ENCODE measurements around the gene ITIH5.

Gene ITIH5

GRCh38 chr10:7626283-7626682 is 40.5 kb downstream of the ITIH5 start:
- DNase-seq (ENCODE audit: low spot score), result no peak

DNA sequence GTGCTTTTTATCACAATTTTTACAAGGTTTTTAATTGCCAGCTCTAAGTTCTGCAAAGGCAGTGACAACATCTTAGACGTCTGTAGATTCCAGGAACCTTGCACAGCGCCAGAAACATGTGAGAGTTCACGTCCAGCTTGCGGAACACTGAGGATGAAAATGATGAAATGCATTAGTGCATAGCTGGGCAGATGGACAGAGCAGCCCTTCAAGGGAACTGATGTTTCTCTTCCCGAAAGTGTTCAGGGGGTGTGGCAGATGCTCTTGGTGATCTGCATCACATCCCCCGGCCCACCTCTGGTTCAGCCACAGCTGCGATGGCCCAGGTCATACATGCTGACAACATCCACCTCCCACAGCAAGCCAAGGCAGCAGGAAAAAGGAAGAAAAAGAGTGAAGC is 40.9 kb downstream of the ITIH5 start:
- DNase-seq (ENCODE audit: low spot score), result no peak

- DNase-seq (ENCODE audit: low spot score), result no peak
These were observed 41.8 kb downstream of the ITIH5 start for GRCh38 chr10:7625009-7625408.

GRCh38 chr10:7622969-7623368 is 43.8 kb downstream of the ITIH5 start:
- peak; percentile 30 for DNase-seq (ENCODE audit: low spot score)

DNA sequence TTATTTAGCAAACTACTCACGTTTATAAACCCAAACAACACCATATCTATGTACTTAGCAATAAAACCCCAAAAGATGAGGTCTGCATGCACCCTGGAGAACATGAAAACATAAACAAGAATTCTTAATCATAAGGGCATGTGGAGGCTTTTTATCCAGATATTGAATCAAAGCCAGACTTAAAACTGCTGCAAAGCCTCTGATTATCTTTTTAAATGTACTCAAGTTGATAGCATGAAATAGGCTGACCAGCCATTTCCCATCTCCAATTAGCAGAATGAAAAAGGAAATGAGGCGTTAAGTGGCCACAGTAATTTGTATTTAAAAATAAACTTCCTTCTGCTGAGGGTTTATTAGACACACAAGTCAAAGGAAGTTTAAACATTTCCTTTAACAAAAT is 48.3 kb downstream of the ITIH5 start:
- DNase-seq (ENCODE audit: low spot score), result no peak

DNA sequence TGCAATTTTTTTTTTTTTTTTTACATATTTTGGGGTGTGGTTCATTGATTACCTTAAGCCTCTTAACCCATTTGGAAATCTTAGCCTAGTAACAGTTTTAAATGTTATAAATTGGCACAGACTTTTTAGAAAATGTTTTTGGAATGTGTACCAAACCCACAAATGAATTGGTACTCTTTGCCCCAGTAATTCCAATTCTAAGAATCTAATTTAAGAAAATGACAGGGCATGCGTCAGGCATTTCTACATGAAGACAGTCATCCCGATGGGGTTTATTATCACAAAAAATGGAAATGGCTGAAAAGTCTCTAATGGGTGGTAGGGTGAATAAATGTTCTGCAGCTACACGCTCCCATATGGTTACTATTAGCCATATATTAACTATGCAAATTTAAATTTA is 54.9 kb downstream of the ITIH5 start:
- DNase-seq (ENCODE audit: low spot score), result no peak

DNA sequence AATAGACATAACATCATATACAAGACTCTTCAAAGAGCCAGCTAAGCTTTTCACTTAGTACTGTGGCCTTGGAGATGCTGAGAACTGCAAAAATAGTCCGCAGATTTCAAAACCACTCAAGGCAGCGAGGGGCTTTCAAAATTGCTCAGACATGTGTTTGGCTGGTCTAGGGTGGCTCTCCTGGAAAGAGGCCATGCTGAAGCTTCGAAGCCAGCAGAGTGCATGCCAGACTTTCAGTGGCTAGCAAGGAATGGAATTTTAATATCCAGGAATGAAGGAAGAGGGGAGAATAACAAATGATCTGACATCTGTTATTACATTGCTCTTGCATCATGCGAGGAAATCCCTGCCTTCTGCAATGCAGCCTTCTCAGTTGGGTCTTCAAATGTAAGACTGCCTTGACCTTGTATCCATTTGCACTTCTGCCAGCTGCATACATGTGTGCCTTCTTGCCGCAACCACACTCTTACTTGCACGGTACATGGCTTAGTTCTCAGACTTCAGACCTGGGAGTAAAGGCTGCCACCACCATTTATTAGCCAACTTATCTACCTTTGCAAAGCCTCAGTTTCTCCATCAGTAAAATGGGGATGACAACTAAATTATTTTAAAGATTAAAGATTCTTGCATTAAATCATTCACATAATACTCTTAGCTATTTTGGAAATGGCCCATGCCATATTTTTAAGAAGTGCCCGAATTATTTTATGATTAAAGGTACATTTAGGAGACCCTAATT is 55.9 kb downstream of the ITIH5 start:
- no peak for DNase-seq (ENCODE audit: low spot score)

- DNase-seq (ENCODE audit: low spot score), result no peak
These were observed 56.7 kb downstream of the ITIH5 start for GRCh38 chr10:7610026-7610425.

GRCh38 chr10:7609556-7609955 is 57.2 kb downstream of the ITIH5 start:
- DNase-seq (ENCODE audit: low spot score), result no peak

GRCh38 chr10:7608001-7608400 is 58.8 kb downstream of the ITIH5 start:
- no peak for DNase-seq (ENCODE audit: low spot score)

- DNase-seq (ENCODE audit: low spot score), result no peak
These were observed 59.8 kb downstream of the ITIH5 start for GRCh38 chr10:7606951-7607404.

GRCh38 chr10:7605565-7606295 is 61.0 kb downstream of the ITIH5 start:
- DNase-seq (ENCODE audit: low spot score), result no peak

DNA sequence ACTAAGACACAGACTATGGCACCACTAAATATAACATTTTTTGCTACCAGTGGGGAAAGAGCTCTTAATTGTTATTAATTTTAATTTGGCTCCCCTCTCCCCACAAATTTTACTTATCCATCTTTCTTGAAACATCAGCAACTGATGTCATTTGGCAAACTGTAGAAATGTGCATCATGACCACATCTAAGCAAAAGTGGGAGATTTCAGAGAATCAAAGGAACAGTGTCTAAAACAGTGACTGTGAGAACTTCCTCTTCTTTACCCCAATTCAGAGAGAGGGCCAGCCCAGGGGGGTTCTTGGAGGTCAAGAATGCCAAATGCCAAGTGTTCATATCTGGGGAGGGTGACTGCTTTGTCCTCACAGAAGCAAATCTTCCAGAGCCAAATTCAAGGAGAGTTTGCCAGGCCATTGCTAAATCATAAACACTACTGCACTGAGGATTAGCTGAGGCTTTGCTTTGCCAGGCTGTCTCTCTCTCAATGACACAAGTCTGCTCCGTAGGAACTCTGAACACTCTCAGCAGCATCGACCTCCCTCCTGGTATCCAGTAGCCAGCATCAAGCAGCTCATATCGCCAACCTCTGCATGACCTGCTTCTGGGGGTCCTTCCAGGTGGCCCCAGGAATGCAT is 65.6 kb downstream of the ITIH5 start:
- DNase-seq (ENCODE audit: low spot score), result no peak

DNA sequence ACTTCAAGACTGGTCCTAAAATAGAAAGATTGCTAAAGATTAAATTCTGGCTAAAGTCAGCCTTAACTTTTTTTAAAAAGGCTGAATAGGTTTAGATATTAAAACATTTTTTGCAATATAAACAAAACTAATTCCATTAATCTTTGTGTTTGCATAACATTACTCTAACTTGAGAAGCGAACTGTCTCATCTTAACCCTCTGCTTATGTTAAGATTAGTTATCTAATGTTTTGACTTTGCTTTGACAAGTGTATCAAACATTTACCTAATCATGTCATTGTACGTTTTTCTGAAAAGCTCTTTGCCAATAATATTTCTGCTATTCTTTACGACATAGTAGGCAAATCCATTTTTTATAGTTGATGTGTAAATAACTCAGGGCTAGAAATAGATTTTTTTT is 68.0 kb downstream of the ITIH5 start:
- no peak for DNase-seq (ENCODE audit: low spot score)

- DNase-seq (ENCODE audit: low spot score), result no peak
These were observed 70.4 kb downstream of the ITIH5 start for GRCh38 chr10:7596356-7596755.

DNA sequence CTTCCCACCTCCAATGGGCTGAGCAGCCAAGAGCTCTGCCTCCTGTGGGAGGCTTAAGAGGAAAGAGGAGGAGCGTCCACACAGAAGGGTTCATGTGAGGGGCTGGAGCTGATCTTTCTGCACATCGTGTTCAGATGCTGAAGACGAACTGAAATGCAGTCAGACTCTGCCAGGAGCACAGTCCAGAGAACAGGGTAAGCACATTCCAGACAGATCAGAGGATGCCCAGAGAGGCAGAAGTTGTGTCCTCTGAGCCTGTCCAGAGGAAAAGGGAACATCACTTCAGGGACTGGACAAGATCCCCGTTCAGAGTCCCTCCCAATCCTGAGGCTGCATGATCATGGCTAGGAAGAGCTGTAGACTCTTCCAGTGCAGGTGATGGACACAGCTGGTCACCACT is 72.9 kb downstream of the ITIH5 start:
- no peak for DNase-seq (ENCODE audit: low spot score)

- no peak for DNase-seq (ENCODE audit: low spot score)
These were observed 73.7 kb downstream of the ITIH5 start for GRCh38 chr10:7593063-7593462.

DNA sequence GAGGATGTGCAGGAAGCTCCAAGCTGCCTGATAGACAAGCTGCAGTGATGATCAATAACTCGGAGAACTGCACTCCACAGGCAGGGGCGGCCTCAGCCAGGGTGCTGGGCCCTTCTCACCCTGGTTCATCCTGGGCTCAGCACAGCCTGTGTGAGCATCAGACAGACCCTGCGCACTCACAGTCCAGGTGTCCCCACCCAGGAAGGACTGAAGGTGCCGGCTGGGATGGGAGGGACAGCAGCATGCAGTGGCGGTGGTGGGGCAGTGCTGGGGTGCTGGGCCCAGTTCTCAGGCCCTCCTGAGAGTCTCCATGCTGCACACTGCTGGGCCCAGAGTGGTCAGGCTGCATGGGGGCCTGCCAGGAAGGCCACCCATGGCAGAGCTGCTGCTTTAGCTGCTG is 74.1 kb downstream of the ITIH5 start:
- DNase-seq (ENCODE audit: low spot score), result no peak

- no peak for DNase-seq (ENCODE audit: low spot score)
These were observed 76.5 kb downstream of the ITIH5 start for GRCh38 chr10:7590271-7590670.

- no peak for DNase-seq (ENCODE audit: low spot score)
These were observed 77.0 kb downstream of the ITIH5 start for GRCh38 chr10:7589748-7590147.

DNA sequence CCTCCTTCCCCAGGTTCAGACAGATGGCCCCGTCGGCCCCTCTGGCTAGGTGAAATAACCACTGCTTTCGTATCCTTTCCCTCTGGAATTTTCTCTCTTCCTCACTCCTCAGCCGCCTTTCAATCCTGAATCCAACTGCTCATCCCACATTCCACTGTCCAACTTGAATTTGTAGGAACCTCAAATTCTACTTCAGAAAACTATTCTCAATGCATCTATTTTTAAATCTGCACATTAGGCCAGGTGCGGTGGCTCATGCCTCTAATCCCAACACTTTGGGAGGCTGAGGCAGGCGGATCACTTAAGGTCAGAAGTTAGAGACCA is 78.9 kb downstream of the ITIH5 start:
- no peak for DNase-seq (ENCODE audit: low spot score)

GRCh38 chr10:7587168-7587864 is 79.5 kb downstream of the ITIH5 start:
- DNase-seq (ENCODE audit: low spot score), result no peak

- DNase-seq (ENCODE audit: low spot score), result no peak
These were observed 81.5 kb downstream of the ITIH5 start for GRCh38 chr10:7585228-7585627.

All from kidney capillary endothelial cell (primary cell).